Measurements from ENCODE around the gene TBL2.
A peak's percentile ranks its signal among the peaks of the same experiment; 100 is the strongest.
"Not testable (repeated sequence)": the region's sequence is repeated elsewhere in the genome, so short reads cannot be mapped to it uniquely, and the experiment has no call there.

The TBL2 gene

GRCh38 chr7:73555411-73555982 lies 22.9 kb downstream of the TBL2 start:
- POLR2A ChIA-PET: interaction anchor here (1.9 to 2.5 kb wide), 2 partner anchors 23 to 34 kb away, joined by 10 to 24 read pairs; partner anchors contain the start of genes BAZ1B and TBL2
- H3K36me3 ChIP-seq (ENCODE audit: control insufficient read depth in 2 of 2, insufficient read depth in 1 of 2, low read length in 2 of 2): peaks cover 16 to 21% of the 10 kb centered on the region in 2 experiments; a peak in 2 of 3 replicates
- TF ChIP-seq ZNF223 (tag by site-specific recombination; IDR thresholded peaks at IDR 0.05): no peak
- TF ChIP-seq ZNF121 (tag by site-specific recombination; IDR thresholded peaks at IDR 0.05): peak; percentile 56; the same call in 1 of the 2 replicates
- H3K4me3 ChIP-seq (ENCODE audit: low read depth, low read length): no peak overlapping the region
- H3K4me1 ChIP-seq (ENCODE audit: control insufficient read depth, insufficient read depth, low read length): peaks cover 3% of the 10 kb centered on the region; the same call in 1 of the 2 replicates
- 0 out of 2 replicates have a peak overlapping the region, but pooled peaks have one; percentile 12 for H3K27ac ChIP-seq (ENCODE audit: extremely low read depth, low read depth, low read length)
- H3K9me3 ChIP-seq (ENCODE audit: control insufficient read depth, insufficient read depth, low read depth, low read length): no peaks in the 10 kb centered on the region
- CTCF ChIA-PET: no interaction called here

DNA sequence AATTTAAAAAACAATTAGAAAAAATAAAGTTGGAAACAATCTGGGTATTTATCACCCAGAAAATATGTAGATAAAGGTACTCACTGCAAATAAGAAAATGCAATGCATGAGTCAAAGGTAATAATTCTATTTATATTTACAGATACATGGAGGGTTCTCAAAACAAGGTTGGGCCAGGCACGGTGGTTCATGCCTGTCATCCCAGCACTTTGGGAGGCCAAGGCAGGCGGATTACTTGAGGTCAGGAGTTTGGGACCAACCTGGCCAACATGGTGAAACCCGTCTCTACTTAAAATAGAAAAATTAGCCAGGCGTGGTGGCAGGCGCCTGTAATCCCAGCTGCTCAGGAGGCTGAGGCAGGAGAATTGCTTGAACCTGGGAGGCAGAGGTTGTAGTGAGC lies 28.3 kb downstream of the TBL2 start:
- CTCF ChIA-PET; H3K27ac ChIP-seq (ENCODE audit: extremely low read depth, low read depth, low read length); POLR2A ChIA-PET; H3K4me1 ChIP-seq (ENCODE audit: control insufficient read depth, insufficient read depth, low read length); H3K4me3 ChIP-seq (ENCODE audit: low read depth, low read length); H3K9me3 ChIP-seq (ENCODE audit: control insufficient read depth, insufficient read depth, low read depth, low read length): not testable (repeated sequence)
- H3K36me3 ChIP-seq (ENCODE audit: control insufficient read depth in 2 of 2, insufficient read depth in 1 of 2, low read length in 2 of 2): peaks cover 19 to 30% of the 10 kb centered on the region in 2 experiments; a peak in 2 of 3 replicates

DNA sequence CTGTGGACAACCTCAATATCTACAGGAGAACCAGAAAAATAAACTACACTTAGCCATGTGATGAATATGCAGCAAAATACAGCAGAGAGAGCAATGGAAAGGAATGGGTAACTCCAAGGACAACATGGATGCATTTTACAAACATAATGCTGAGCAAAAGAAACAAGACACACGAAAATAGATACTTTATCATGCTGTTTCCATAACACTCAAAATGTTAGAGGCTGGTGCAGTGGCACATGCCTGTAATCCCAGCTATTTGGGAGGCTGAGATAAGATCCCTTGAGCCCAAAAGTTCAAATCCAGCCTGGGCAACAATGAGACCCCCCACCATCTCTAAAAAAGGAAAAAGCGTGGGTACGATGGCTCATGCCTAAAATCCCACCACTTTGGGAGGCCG lies 29.2 kb downstream of the TBL2 start:
- no peak for TF ChIP-seq HOXD13 (CRISPR knock-in tag; IDR thresholded peaks at IDR 0.05; ENCODE audit: borderline replicate concordance)
- TF ChIP-seq ZNF423 (tag by site-specific recombination; IDR thresholded peaks at IDR 0.05): no peak
- TF ChIP-seq ZNF596 (tag by site-specific recombination; IDR thresholded peaks at IDR 0.05): no peak
- no peak for TF ChIP-seq ZBTB7A (tag by site-specific recombination; IDR thresholded peaks at IDR 0.05; ENCODE audit: low read depth)
- TF ChIP-seq, protein P1, sequence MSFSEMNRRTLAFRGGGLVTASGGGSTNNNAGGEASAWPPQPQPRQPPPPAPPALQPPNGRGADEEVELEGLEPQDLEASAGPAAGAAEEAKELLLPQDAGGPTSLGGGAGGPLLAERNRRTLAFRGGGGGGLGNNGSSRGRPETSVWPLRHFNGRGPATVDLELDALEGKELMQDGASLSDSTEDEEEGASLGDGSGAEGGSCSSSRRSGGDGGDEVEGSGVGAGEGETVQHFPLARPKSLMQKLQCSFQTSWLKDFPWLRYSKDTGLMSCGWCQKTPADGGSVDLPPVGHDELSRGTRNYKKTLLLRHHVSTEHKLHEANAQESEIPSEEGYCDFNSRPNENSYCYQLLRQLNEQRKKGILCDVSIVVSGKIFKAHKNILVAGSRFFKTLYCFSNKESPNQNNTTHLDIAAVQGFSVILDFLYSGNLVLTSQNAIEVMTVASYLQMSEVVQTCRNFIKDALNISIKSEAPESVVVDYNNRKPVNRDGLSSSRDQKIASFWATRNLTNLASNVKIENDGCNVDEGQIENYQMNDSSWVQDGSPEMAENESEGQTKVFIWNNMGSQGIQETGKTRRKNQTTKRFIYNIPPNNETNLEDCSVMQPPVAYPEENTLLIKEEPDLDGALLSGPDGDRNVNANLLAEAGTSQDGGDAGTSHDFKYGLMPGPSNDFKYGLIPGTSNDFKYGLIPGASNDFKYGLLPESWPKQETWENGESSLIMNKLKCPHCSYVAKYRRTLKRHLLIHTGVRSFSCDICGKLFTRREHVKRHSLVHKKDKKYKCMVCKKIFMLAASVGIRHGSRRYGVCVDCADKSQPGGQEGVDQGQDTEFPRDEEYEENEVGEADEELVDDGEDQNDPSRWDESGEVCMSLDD (tag by site-specific recombination; IDR thresholded peaks at IDR 0.05): no peak
- TF ChIP-seq ZNF677 (tag by site-specific recombination; IDR thresholded peaks at IDR 0.05): no peak
- peaks cover 20 to 25% of the 10 kb centered on the region in 2 experiments; a peak in 2 of 3 replicates for H3K36me3 ChIP-seq (ENCODE audit: control insufficient read depth in 2 of 2, insufficient read depth in 1 of 2, low read length in 2 of 2)
- no peak overlapping the region for H3K27ac ChIP-seq (ENCODE audit: extremely low read depth, low read depth, low read length)
- H3K4me1 ChIP-seq (ENCODE audit: control insufficient read depth, insufficient read depth, low read length): no peaks in the 10 kb centered on the region
- ChIA-PET POLR2A (no interaction called here), CTCF (interaction anchor here (0.6 kb wide), 1 partner anchor 122 kb away, joined by 5 read pairs; no protein-coding TSS in a partner anchor)
- no peaks in the 10 kb centered on the region for H3K9me3 ChIP-seq (ENCODE audit: control insufficient read depth, insufficient read depth, low read depth, low read length)
- no peak overlapping the region for H3K4me3 ChIP-seq (ENCODE audit: low read depth, low read length)

- TF ChIP-seq SCRT2 (tag by site-specific recombination; IDR thresholded peaks at IDR 0.05) (0 out of 2 replicates have a peak, but pooled peaks have one; percentile 24), ZNF660 (tag by site-specific recombination; IDR thresholded peaks at IDR 0.05) (no peak), ZNF48 (tag by site-specific recombination; IDR thresholded peaks at IDR 0.05) (no peak)
- no peak overlapping the region for H3K27ac ChIP-seq (ENCODE audit: extremely low read depth, low read depth, low read length)
- peaks cover 22 to 32% of the 10 kb centered on the region in 2 experiments; a peak in 2 of 3 replicates for H3K36me3 ChIP-seq (ENCODE audit: control insufficient read depth in 2 of 2, insufficient read depth in 1 of 2, low read length in 2 of 2)
- ChIA-PET CTCF (interaction anchor here (2.0 kb wide), 1 partner anchor 59 kb away, joined by 6 read pairs; no protein-coding TSS in a partner anchor), POLR2A (interaction anchor here (1.3 kb wide), 1 partner anchor 25 kb away, joined by 8 read pairs; the partner anchor contains the start of gene BAZ1B)
- H3K9me3 ChIP-seq (ENCODE audit: control insufficient read depth, insufficient read depth, low read depth, low read length): no peaks in the 10 kb centered on the region
- H3K4me1 ChIP-seq (ENCODE audit: control insufficient read depth, insufficient read depth, low read length): no peaks in the 10 kb centered on the region
- H3K4me3 ChIP-seq (ENCODE audit: low read depth, low read length): no peak overlapping the region
Measured at GRCh38 chr7:73547841-73548240, 30.5 kb downstream of the TBL2 start.

- Histone ChIP-seq H3K4me1 (ENCODE audit: control insufficient read depth, insufficient read depth, low read length) (no peaks in the 10 kb centered on the region), H3K36me3 (ENCODE audit: control insufficient read depth in 2 of 2, insufficient read depth in 1 of 2, low read length in 2 of 2) (peaks cover 11 to 37% of the 10 kb centered on the region in 2 experiments), H3K4me3 (ENCODE audit: low read depth, low read length) (no peak overlapping the region), H3K9me3 (ENCODE audit: control insufficient read depth, insufficient read depth, low read depth, low read length) (no peaks in the 10 kb centered on the region), H3K27ac (ENCODE audit: extremely low read depth, low read depth, low read length) (no peak overlapping the region)
- POLR2A ChIA-PET: no interaction called here
- TF ChIP-seq ZFP3 (tag by site-specific recombination; IDR thresholded peaks at IDR 0.05; ENCODE audit: low read depth): no peak
- no peak for TF ChIP-seq ZNF324 (tag by site-specific recombination; IDR thresholded peaks at IDR 0.05)
- TF ChIP-seq ZNF121 (tag by site-specific recombination; IDR thresholded peaks at IDR 0.05): peak; percentile 98
- no peak for TF ChIP-seq GLI4 (tag by site-specific recombination; IDR thresholded peaks at IDR 0.05)
- CTCF ChIA-PET: interaction anchor here (0.6 to 0.7 kb wide), 3 partner anchors 22 to 477 kb away, joined by 3 to 4 read pairs (median 3); no protein-coding TSS in a partner anchor
Measured at GRCh38 chr7:73544678-73545077, 33.7 kb downstream of the TBL2 start.
